ENCODE data around the gene IFNL2.
"Not testable (repeated sequence)": the region's sequence is repeated elsewhere in the genome, so short reads cannot be mapped to it uniquely, and the experiment has no call there.

The IFNL2 gene

DNA sequence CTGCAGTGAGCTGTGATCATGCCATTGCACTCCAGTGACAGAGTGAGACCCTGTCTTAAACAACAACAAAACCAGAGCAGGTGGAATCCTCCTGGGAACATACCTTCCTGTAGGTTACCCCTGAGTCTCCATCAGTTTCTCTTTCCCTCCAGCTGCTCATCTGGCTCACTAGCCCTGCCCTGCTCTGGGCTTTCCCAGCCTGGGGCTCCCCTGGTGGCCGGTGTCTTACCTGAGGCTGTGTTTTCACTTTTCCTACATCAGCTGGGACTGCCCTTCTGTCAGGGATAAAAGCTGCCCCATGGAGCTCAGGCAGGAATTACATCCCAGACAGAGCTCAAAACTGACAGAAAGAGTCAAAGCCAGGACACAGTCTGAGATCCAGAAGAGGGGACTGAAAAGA is at the start of gene IFNL2:
IFNL2 (plus strand) TSS at position 312 of the 400 bp plus-strand sequence. CDS start 173 bp downstream, outside the sequence.
- DNase-seq, result not testable (repeated sequence)

DNA sequence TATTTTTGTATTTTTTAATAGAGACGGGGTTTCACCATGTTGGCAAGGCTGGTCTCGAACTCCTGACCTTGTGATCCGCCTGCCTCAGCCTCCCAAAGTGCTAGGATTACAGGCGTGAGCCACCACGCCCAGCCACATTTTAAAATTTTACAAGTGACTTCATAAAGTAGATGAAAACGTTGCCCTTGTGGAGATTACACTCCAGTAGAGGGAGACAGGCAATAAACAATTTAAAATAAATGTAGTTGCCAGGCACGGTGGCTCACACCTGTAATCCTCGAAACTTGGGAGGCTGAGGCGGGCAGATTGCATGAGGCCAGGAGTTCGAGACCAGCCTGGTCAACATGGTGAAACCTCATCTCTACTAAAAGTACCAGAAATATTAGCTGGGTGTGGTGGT is 49.1 kb upstream of the IFNL2 start:
- not testable (repeated sequence) for DNase-seq

DNA sequence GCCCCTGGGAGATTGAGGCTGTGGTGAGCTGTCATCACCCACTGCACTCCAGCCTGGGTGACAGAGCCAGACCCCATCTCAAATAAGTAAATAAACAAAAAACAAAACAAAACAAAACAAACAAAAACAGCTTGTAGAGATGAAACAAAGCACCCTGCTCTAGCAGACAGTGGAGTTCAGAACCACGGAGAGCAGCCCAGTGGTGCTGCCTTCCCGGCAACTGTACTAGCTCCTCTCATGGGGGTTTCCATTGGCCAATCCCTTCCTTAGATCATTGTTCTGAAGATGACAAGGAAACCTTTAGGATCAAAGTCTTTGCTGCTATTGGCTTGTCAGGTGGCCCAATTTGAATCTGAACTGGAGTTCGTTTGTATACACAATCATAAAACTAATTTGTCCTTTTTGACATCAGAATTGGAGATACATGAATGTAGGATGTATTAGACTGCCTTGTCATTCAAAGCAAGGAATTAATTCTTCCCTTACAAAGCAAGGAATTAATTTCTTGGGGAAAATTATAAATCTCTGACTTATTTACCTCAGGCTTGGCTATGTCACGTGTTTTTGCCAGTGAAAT is 44.4 kb upstream of the IFNL2 start:
- peak; percentile 66 for DNase-seq

DNA sequence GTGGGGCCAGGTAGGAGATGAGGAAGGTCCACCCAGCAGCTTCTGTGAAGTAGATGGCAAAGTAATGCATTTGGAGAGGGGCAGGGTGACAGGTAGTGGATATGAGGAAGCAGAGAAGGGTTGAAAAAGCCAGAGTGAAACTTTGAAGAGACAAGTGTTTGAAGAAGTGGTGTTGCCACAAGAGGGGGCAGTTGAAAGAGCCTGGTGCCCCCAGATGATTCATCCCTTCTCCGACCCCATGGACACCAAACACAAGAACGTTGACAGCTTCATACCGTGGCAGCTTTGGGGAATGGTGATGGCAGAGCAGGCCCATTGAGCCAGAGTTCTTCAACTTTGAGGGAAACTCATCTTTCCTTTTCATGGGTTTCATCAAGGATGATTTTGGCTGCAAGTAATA is 43.3 kb upstream of the IFNL2 start:
- peak; percentile 50 for DNase-seq

DNA sequence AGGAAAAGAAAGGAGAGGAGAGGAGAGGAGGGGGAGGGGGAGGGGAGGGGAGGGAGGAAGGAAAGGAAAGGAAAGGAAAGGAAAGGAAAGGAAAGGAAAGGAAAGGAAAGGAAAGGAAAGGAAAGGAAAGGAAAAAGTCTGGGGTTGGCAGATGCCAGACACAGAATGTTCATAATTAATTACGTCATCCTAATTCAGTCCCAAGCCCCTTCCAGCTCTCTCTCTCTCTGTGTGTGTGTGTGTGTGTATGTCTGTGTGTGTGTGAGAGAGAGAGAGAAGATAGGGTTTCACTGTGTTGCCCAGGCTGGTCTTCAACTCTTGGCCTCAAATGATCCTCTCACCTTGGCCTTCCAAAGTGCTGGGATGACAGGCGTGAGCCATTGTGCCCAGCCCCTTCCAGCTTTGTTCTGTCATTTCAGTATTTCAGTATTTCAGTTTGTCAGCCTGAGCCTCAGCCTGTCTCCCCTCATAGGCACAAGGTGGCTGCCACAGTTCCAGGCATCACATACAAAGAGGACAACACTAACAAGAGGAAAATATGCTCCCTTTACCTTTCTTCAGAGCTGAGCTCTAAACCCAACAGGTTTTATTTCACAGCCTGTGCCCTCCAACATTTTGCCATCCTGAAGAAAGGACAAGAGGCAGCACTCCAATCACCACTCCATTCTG is 38.0 kb upstream of the IFNL2 start:
- no peak for DNase-seq

DNA sequence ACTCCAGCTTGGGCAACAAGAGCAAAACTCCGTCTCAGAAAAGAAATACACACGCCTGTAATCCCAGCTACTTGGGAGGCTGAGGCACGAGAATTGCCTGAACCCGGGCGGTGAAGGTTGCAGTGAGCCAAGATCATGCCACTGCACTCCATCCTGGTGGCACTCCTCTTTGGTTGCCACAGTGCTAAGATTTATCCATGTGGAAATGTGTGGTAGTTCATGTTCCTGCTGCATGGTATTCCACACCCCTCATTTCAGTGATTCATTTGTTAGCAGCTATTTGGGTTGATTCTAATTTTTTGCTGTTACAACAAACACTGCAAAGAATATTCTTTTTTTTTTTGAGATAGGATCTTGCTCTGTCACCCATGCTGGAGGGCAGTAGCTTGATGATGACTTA is 35.5 kb upstream of the IFNL2 start:
- no peak for DNase-seq

DNA sequence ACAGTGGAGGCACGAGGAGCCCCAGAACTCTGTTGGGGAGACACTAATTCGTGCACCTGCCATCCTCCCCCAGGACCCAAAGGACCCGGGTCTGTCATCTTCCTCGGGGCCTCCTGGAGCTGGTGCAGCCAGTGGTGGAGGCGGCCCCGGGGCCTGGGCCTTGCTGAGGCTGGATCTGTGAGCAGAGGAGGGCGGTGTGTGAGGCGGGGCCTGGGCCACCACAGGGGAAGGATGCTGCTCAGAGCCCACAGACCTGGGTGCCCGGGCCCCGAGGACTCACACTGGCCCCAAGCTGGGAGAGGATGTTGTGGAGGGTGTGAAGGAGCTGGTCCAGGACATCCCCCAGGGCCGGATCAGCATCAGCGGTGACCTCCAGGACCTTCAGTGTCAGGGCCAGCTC is 31.7 kb upstream of the IFNL2 start:
- DNase-seq, result no peak

DNA sequence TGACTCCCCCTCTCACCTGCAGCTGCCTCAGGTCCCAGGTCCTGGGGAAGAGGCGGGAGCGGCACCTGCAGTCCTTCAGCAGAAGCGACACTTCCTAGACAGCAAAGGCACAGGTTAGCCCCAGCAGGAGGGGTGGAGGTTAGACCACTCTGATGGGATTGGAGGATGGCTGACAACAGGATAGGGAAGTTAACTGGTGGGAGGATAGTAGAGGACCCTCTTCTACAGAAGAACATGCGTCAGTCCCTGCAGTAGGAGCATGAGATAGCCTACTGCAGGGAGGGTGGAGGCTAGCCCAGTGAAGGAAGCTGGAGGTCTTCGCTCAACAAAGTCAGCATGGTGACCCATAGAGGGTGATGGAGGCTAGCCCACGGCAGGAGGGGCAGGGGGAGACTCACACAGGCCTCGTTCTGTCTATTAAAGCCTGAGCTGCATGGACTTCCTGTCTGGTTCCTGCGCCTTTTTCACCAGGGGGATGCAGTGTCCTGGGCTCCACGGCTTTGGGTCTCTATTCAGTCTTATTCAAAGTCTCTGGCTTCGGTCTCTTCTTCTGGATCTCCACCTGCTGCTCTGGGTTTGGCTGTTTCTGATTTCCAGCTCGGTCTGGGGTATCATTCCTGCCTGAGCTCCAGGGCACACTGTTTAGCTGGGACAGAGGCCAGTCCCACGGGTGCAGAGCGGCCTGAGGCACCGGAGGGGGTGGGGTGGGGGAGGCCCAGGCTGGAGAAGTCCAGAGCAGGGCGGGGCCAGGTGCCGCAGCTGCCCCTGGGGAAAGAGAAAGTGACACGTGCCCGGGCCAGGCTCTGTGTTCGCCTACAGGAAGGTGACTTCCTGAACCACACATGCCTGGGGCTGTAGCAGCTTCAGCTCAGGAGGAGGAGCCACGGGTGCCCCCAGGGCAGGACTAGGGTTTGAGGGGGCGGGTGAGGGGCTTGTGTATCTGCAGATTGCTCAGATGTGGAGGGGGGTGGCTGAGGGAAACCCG is 30.7 kb upstream of the IFNL2 start:
- DNase-seq, result no peak

DNA sequence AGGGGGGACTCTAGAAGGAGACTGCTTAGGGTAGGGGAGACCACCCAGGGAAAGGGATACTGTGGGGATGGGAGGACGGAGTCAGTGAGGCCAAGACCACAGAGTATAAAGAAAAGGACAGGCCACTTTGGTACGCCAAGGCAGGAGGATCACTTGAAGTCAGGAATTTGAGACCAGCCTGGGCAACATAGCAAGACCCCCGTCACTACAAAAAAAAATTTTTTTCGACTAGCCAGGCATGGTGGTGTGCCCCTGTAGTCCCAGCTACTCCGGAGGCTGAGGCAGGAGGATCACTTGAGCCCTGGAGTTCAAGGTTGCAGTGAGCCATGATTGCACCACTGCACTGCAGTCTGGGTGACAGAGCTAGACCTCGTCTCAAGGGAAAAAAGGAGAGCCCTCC is 30.0 kb upstream of the IFNL2 start:
- DNase-seq, result no peak

DNA sequence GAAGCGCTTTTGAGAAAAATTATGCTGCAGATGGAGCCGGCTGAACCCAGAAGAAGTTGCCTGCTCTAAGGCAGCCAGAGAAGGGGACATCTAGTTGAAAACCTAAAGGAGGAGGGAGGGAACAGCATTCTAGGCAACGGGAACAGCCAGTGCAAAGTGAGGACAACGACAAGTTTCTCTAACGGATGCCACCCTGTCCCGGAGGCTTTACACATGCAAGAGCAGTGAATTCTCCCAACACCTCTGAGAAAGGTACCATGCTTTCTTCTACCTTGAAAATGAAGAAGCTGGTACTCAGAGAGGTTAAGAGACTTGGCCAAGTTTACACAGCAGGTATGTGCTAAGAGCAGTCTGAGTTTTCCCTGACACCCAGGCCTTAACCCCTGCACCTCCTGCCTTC is 29.3 kb upstream of the IFNL2 start:
- no peak for DNase-seq

DNA sequence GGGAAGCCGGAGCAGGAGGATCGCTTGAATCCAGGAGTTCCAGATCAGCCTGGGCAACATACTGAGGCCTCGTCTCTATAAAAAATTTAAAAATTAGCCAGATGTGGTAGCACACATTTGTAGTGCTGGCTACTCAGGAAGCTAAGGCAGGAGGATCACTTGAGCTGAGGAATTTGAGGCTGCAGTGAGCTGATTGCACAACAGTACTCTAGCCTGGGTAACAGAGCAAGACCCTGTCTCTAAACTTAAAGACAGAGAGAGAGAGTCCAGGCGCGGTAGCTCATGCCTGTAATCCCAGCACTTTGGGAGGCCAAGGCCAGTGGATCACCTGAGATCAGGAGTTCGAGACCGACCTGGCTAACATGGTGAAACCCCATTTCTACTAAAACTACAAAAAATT is 27.8 kb upstream of the IFNL2 start:
- no peak for DNase-seq

DNA sequence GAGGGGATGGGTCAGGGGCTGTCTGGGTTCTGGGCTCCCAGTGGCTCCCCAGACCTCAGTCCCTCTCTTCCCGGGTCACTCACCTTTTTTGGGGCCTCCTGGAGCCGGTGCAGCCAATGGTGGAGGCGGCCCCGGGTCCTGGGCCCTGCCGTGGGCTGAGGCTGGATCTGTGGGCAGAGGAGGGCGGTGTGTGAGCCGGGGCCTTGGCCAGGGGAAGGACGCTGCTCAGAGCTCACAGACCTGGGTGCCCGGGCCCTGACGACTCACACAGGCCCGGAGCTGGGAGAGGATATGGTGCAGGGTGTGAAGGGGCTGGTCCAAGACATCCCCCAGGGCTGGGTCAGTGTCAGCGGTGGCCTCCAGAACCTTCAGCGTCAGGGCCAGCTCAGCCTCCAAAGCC is 24.5 kb upstream of the IFNL2 start:
- DNase-seq, result not testable (repeated sequence)

DNA sequence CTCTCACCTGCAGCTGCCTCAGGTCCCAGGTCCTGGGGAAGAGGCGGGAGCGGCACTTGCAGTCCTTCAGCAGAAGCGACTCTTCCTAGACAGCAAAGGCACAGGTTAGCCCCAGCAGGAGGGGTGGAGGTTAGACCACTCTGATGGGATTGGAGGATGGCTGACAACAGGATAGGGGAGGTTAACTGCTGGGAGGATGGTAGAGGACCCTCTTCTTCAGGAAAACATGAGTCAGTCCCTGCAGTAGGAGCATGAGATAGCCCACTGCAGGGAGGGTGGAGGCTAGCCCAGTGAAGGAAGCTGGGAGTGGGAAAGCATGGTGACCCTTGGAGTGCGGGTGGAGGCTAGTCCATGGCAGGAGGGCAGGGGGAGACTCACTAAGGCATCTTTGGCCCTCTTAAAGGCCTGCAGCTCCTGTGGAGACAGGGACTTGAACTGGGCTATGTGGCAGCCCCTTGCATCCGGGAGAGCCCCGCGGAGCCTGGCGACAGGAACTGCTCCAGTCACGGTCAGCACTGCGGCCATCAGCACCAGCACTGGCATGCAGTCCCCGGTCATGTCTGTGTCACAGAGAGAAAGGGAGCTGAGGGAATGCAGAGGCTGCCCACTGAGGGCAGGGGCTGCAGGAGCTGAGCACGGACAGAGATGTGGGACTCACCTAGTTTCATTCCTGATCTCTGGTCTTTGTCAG is 23.6 kb upstream of the IFNL2 start, which contains the start of gene IFNL3:
IFNL3 (minus strand) TSS at position 597 of the 691 bp plus-strand sequence; CDS start at position 558, 39 bp downstream.
- DNase-seq, result not testable (repeated sequence)

DNA sequence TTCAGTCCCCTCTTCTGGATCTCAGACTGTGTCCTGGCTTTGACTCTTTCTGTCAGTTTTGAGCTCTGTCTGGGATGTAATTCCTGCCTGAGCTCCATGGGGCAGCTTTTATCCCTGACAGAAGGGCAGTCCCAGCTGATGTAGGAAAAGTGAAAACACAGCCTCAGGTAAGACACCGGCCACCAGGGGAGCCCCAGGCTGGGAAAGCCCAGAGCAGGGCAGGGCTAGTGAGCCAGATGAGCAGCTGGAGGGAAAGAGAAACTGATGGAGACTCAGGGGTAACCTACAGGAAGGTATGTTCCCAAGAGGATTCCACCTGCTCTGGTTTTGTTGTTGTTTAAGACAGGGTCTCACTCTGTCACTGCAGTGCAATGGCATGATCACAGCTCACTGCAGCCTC is 23.0 kb upstream of the IFNL2 start:
- not testable (repeated sequence) for DNase-seq

DNA sequence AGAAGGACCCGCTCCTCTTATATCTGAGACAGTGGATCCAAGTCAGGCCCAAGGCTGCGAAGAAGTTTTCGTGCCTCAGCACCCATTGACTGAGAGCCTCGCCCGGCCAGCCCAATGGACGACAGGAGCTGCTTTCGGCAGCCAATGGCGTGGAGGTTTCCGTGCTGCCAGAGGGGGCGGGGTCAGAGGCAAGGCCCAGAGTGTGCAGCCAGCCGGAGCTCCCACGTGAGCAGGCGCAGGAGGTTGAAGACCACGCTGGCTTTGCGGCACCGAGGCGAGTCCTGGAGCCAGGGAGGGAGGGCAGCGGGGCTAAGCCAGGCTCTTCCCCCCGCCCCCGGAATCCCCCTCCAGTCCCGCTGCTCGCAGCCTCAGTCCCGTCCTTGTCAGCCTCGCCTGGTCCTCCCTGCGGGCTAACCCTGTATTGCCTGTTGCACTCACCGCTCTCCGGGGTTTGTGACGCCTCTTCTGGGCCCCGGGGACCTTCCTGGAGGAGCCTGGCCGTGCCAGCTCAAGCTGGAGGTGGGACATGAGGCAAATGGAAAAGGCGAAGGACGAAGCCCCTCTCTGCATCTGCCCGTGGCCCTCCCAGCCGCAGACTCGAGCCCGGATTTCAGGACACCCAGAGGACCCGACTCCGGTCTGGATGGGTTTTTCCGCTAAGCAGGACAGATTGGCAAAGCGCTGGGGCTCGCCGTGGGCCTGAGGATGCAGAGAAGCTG is 21.1 kb upstream of the IFNL2 start:
- DNase-seq, result no peak

DNA sequence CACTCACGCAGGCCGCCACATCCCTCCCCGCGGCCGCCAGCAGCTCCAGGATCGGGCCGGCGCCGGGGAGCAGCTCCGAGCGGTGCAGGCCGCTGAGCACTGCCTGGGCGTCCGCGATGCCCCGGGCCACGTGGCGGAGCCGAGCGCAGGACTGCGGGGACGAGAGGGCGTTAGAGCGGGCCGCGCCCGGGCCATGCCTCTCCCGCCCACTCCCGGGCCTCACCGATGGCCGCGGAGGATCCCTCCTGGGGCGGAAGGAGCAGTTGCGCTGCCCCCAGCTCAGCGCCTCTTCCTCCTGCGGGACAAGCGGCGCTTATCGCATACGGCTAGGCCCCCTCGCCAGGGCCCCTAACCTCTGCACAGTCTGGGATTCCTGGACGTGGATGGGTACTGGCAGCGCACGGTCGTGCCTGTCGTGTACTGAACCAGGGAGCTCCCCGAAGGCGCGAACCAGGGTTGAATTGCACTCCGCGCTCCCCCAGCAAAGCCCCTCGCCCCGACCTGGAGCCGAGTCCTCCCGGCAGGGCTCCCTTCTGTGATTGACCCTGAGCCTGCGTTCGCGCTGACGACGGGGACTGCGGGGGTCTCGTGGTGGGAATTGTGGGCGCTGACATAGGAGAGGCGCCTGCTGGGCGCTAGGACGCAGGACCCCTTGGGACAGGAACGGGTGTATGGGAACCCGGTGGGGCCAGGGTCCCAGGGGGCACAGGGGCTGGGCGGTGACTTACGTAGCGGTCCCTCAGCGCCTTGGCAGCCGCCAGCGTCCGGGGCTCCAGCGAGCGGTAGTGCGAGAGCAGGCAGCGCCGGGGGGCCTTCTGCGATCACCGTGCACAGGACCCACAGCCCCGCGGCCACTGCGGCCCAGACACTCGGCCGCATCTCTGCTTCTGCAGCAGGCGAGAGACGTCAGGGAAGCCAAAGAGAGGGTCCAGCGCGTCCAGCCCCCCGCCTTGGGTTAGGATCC is 20.2 kb upstream of the IFNL2 start:
- DNase-seq, result no peak

DNA sequence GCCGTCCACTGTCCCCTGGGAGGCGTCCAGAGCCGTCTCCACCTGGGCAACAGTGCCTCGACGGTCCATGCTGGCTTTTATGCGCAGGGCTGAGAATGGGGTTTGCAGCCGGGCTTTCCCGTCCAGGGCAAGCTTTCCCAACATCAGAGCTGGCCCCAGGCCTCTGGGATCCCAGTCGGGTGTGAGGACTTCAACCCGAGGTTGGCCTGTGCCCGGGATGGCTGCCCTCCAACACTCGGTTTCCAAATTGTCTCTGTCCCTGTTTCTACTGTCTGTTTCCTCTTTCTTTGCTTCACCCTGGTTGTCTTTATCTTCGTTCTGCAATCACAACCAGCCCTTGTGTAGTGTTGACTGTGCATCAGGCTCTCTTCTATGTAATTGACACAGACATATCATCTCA is 19.4 kb upstream of the IFNL2 start, which contains the start of gene IFNL4:
IFNL4 (minus strand) TSS at position 51 of the 400 bp plus-strand sequence.
- DNase-seq, result no peak

DNA sequence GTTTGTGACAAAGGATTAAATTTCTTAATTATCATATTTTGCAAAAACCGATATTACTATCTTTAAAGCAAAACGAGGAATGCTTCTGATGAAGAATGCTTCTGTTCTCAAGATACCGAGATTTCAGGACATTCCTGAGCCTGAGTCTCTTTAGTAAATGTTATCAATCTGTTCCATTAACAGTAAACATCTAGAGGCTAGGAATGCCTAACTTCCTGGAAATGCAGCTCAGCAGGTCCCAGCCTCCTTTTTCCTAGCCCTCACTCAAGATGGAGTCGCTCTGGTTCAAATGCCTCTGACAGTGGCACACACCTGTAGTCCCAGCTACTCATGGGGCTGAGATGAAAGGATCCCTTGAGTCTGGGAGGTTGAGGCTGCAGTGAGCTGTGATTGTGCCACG is 17.1 kb upstream of the IFNL2 start:
- DNase-seq, result no peak

DNA sequence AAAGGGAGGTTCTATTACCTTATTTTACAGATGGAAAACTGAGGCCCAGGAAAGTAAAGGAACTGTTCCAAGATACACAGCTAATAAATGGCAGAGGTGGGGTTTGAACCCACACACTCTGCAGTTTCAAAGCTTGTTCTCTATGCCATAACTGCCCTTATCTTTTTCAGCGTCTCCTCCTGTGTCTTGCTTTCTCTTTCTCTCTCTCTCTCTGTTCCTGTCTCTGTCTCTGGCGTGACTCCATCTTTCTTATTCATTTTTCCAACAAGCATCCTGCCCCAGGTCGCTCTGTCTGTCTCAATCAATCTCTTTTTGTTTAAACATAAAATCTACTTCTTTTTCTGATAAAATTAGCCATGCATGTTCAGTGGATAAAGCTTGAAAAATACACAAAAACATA is 16.4 kb upstream of the IFNL2 start:
- peak; percentile 70 for DNase-seq

DNA sequence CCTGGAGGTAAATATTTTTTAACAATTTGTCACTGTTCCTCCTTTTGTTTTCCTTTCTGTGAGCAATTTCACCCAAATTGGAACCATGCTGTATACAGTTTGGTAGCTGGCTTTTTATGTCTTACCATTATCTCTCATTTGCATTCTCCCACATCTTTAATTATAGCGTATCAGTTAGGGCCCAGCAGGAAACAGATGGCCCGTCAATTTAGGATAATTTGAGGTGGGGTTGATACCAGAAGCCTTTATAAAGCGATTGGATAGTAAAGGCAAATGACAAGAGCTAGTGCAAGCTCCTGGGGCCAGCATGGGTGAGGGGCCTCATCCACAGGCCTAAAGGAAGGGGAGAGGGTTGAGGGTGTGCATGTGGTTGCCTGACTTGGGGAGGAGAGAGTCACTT is 15.7 kb upstream of the IFNL2 start:
- peak; percentile 92 for DNase-seq
